PFSK-1 (cell line): ENCODE results near the gene GPX7.

ENCODE experiments used
- FOXP2 ChIP-seq: optimal IDR thresholded peaks from 2 replicates; pipeline ENCODE3; 2011; ENCODE audit warnings: borderline replicate concordance, control low read depth, inconsistent platforms; ENCODE audit not compliant: insufficient read depth; ENCODE audit errors: extremely low read length, extremely low read depth
- POLR2AphosphoS5 ChIP-seq: IDR thresholded peaks from 2 replicates; pipeline ENCODE4 v1.6.1; 2012; ENCODE audit warnings: low read depth, mild to moderate bottlenecking, control low read depth, low read length, moderate library complexity
- REST ChIP-seq, 2 experiments: IDR thresholded peaks; 2 replicates each; pipeline versions ENCODE4 v1.6.1 to v1.8.0; 2011 to 2012; ENCODE audit warnings: low read depth in 2 of 2, low read length in 2 of 2, control low read depth in 1 of 2, inconsistent platforms in 1 of 2, mild to moderate bottlenecking in 1 of 2, moderate library complexity in 1 of 2; ENCODE audit not compliant: insufficient read depth in 1 of 2
- SIN3A ChIP-seq: IDR thresholded peaks from 2 replicates; pipeline ENCODE4 v1.6.1; 2012; ENCODE audit warnings: mild to moderate bottlenecking, low read length, moderate library complexity, borderline replicate concordance; ENCODE audit not compliant: insufficient read depth
- TAF1 ChIP-seq: IDR thresholded peaks from 2 replicates; pipeline ENCODE4 v1.6.1; 2012; ENCODE audit warnings: low read length, control low read depth, borderline replicate concordance; ENCODE audit not compliant: insufficient read depth

GPX7 gene

GRCh38 chr1:52602856-52603600 is 857 bp downstream of the GPX7 start:
- TF ChIP-seq POLR2AphosphoS5 (no peak), REST (IDR thresholded peaks at IDR 0.05; ENCODE audit: insufficient read depth in 1 of 2, low read depth in 2 of 2, low read length in 2 of 2) (no peak), FOXP2 (no peak), TAF1 (no peak), SIN3A (no peak)

GRCh38 chr1:52603630-52604029 is 1.5 kb downstream of the GPX7 start:
- TF ChIP-seq TAF1 (no peak), POLR2AphosphoS5 (no peak), SIN3A (no peak), FOXP2 (no peak), REST (IDR thresholded peaks at IDR 0.05; ENCODE audit: insufficient read depth in 1 of 2, low read depth in 2 of 2, low read length in 2 of 2) (no peak)

GRCh38 chr1:52604063-52604770 is 2.0 kb downstream of the GPX7 start:
- TF ChIP-seq POLR2AphosphoS5 (no peak), FOXP2 (no peak), TAF1 (no peak), SIN3A (no peak), REST (IDR thresholded peaks at IDR 0.05; ENCODE audit: insufficient read depth in 1 of 2, low read depth in 2 of 2, low read length in 2 of 2) (no peak)

- TF ChIP-seq POLR2AphosphoS5 = no peak
- no peak for TF ChIP-seq REST (IDR thresholded peaks at IDR 0.05; ENCODE audit: insufficient read depth in 1 of 2, low read depth in 2 of 2, low read length in 2 of 2)
- no peak for TF ChIP-seq SIN3A
- TF ChIP-seq FOXP2 = no peak
- TF ChIP-seq TAF1 = no peak
Measured at GRCh38 chr1:52613636-52614373, 11.6 kb downstream of the GPX7 start.
